Natural killer cell (primary cell): Measurements from ENCODE around the gene ARSD. TPM values are rescaled to one million over a fixed set of nuclear protein-coding genes. Genes with fewer than 3 reads are reported as not detected.

Source experiments
- ATAC-seq, 3 donors: fragments of 150-1000 bp in 2 of 3; fragments of 200-7000 bp in 1 of 3; cut with Tn5 transposase; 1 replicate in 1 of 3; 2 replicates in 2 of 3; pipeline ENCODE4 v1.10.0; 2021; ENCODE audit warnings: mild to moderate bottlenecking in 2 of 3, moderate library complexity in 2 of 3
- DNase-seq, 2 donors: peaks; one replicate each; pipeline versions ENCODE4 v3.0.0 to v3.0.0-alpha.2; 2013 to 2021; ENCODE audit warnings: mixed read lengths in 1 of 2
- H3K27ac ChIP-seq: one replicate; pipeline ENCODE4 v1.5.1; 2013; ENCODE audit warnings: mild to moderate bottlenecking, low read length
- H3K27me3 ChIP-seq: one replicate; pipeline ENCODE4 v1.6.1; 2013; ENCODE audit warnings: low read length; ENCODE audit not compliant: control insufficient read depth, insufficient read depth
- H3K36me3 ChIP-seq: one replicate; pipeline ENCODE4 v1.6.1; 2013; ENCODE audit warnings: low read length; ENCODE audit not compliant: control insufficient read depth, insufficient read depth
- H3K4me1 ChIP-seq: one replicate; pipeline ENCODE4 v1.6.1; 2013; ENCODE audit warnings: low read length; ENCODE audit not compliant: control insufficient read depth, insufficient read depth
- H3K4me3 ChIP-seq: one replicate; pipeline ENCODE4 v1.5.1; 2013; ENCODE audit warnings: low read length
- H3K9me3 ChIP-seq: one replicate; pipeline ENCODE4 v1.6.1; 2013; ENCODE audit warnings: low read length; ENCODE audit not compliant: control insufficient read depth, insufficient read depth
- H3K27ac Mint-ChIP-seq, 2 donors: one replicate each; pipeline ENCODE4 v1.8.0; 2022; ENCODE audit warnings: mild to moderate bottlenecking in 2 of 2, mixed read lengths in 2 of 2, moderate library complexity in 1 of 2
- H3K27me3 Mint-ChIP-seq, 2 donors: one replicate each; pipeline ENCODE4 v1.8.0; 2022; ENCODE audit warnings: low read depth in 2 of 2, mixed read lengths in 2 of 2
- H3K36me3 Mint-ChIP-seq: one replicate; pipeline ENCODE4 v1.8.0; 2022; ENCODE audit warnings: mixed read lengths
- H3K4me1 Mint-ChIP-seq, 2 donors: one replicate each; pipeline ENCODE4 v1.8.0; 2022; ENCODE audit warnings: mixed read lengths in 2 of 2
- H3K4me3 Mint-ChIP-seq: one replicate; pipeline ENCODE4 v1.8.0; 2022; ENCODE audit warnings: mild to moderate bottlenecking, moderate library complexity, mixed read lengths
- H3K9me3 Mint-ChIP-seq, 2 donors: one replicate each; pipeline ENCODE4 v1.8.0; 2022; ENCODE audit warnings: mixed read lengths in 2 of 2
- CTCF ChIP-seq: fragments of 200-600 bp; IDR thresholded peaks from one replicate; pipeline ENCODE4 v1.8.0; 2022; ENCODE audit warnings: antibody characterized with exemption
- WGBS: methylation state at CpG from one replicate; pipeline ENCODE4 v1.1.7; 2013; ENCODE audit warnings: missing lambda C conversion rate; ENCODE audit not compliant: insufficient coverage; 5-methylcytosine and 5-hydroxymethylcytosine counted together
- intact Hi-C: fragments of 100-400 bp; cut with micrococcal nuclease; formaldehyde crosslinking; loops from one replicate; pipeline ENCODE4 v1.14.2; 2022
- total RNA-seq, 4 donors: library from RNA; stranded (reverse); fragments of 120-200 nt in 1 of 4; gene quantifications; one replicate each; pipeline versions ENCODE4 v1.2.3 to v1.2.4, GENCODE V29; 2013 to 2022

ARSD gene
- total RNA-seq, 3 donors from 2014 or later (not counting 1 experiment from before 2014, with no cell fraction given), result 9.7 to 21.6 (median 13.6) TPM

GRCh38 chrX:2910109-2910508 lies 19.0 kb downstream of the ARSD start:
- WGBS, result no CpG with 5 or more reads among the region's 3 CpGs
- Histone ChIP-seq H3K36me3 (no peaks in the 10 kb centered on the region), H3K27me3 (no peaks in the 10 kb centered on the region), H3K27ac (no peak overlapping the region), H3K4me3 (no peak overlapping the region), H3K4me1 (peaks cover 2% of the 10 kb centered on the region), H3K9me3 (no peaks in the 10 kb centered on the region)
- ATAC-seq (no peak), DNase-seq (no peak)
- peaks cover 5 to 6% of the 10 kb centered on the region in 2 donors for H3K4me1 Mint-ChIP-seq
- no peaks in the 10 kb centered on the region for H3K27me3 Mint-ChIP-seq
- H3K4me3 Mint-ChIP-seq, result no peak overlapping the region
- intact Hi-C loops, result no loop called here
- H3K27ac Mint-ChIP-seq, result no peak overlapping the region
- TF ChIP-seq CTCF, result no peak
- no peaks in the 10 kb centered on the region for H3K36me3 Mint-ChIP-seq
- H3K9me3 Mint-ChIP-seq, result no peaks in the 10 kb centered on the region

- Histone ChIP-seq H3K4me1 (peaks cover 2% of the 10 kb centered on the region), H3K27ac (no peak overlapping the region), H3K4me3 (no peak overlapping the region), H3K9me3 (peaks cover 4% of the 10 kb centered on the region), H3K36me3 (no peaks in the 10 kb centered on the region), H3K27me3 (no peaks in the 10 kb centered on the region)
- no peak for TF ChIP-seq CTCF
- Mint-ChIP-seq H3K4me1 (peaks cover 5 to 6% of the 10 kb centered on the region in 2 donors), H3K4me3 (no peak overlapping the region), H3K9me3 (no peaks in the 10 kb centered on the region), H3K36me3 (no peaks in the 10 kb centered on the region), H3K27me3 (no peaks in the 10 kb centered on the region), H3K27ac (no peak overlapping the region)
- intact Hi-C loops, result no loop called here
- DNase-seq (no peak), ATAC-seq (no peak)
- WGBS, result 96% methylated on average over 2 of the region's 2 CpGs
These were observed 20.9 kb downstream of the ARSD start for GRCh38 chrX:2908125-2908685.

GRCh38 chrX:2907295-2907694 lies 21.8 kb downstream of the ARSD start:
- Histone ChIP-seq H3K36me3 (no peaks in the 10 kb centered on the region), H3K27ac (no peak overlapping the region), H3K4me1 (peaks cover 2% of the 10 kb centered on the region), H3K27me3 (no peaks in the 10 kb centered on the region), H3K9me3 (peaks cover 9% of the 10 kb centered on the region), H3K4me3 (no peak overlapping the region)
- H3K9me3 Mint-ChIP-seq, result peaks cover 0 to 2% of the 10 kb centered on the region in 2 donors
- H3K36me3 Mint-ChIP-seq, result no peaks in the 10 kb centered on the region
- intact Hi-C loops, result no loop called here
- H3K4me1 Mint-ChIP-seq, result peaks cover 5 to 6% of the 10 kb centered on the region in 2 donors
- no peak for TF ChIP-seq CTCF
- H3K4me3 Mint-ChIP-seq, result no peak overlapping the region
- WGBS, result 97% methylated on average over 27 of the region's 27 CpGs
- no peaks in the 10 kb centered on the region for H3K27me3 Mint-ChIP-seq
- DNase-seq, result no peak
- H3K27ac Mint-ChIP-seq, result no peak overlapping the region
- no peak for ATAC-seq

- Mint-ChIP-seq H3K36me3 (no peaks in the 10 kb centered on the region), H3K4me3 (no peak overlapping the region), H3K4me1 (peaks cover 9 to 10% of the 10 kb centered on the region in 2 donors), H3K9me3 (peaks cover 0 to 2% of the 10 kb centered on the region in 2 donors), H3K27me3 (no peaks in the 10 kb centered on the region), H3K27ac (no peak overlapping the region)
- Histone ChIP-seq H3K27me3 (no peaks in the 10 kb centered on the region), H3K36me3 (no peaks in the 10 kb centered on the region), H3K9me3 (peaks cover 9% of the 10 kb centered on the region), H3K4me3 (no peak overlapping the region), H3K4me1 (peaks cover 4% of the 10 kb centered on the region), H3K27ac (no peak overlapping the region)
- ATAC-seq, result peak in 1 of 3 donors; percentile 31
- TF ChIP-seq CTCF, result no peak
- no peak for DNase-seq
- intact Hi-C loops, result no loop called here
- no CpG with 5 or more reads among the region's 2 CpGs for WGBS
These were observed 25.8 kb downstream of the ARSD start for GRCh38 chrX:2903366-2903765.
